ENCODE data around the gene HMGB1. TPM values are rescaled to one million over a fixed set of nuclear protein-coding genes. Genes with fewer than 3 reads are reported as not detected.

The HMGB1 gene
- total RNA-seq, 3 donors from 2014 or later (not counting 1 experiment from before 2014, with no cell fraction given): 397 to 449 (median 409) TPM

GRCh38 chr13:30509254-30510050, 43.7 kb upstream of the HMGB1 start:
- no peaks in the 10 kb centered on the region for H3K36me3 Mint-ChIP-seq
- H3K27me3 ChIP-seq (ENCODE audit: control insufficient read depth, insufficient read depth, low read length): no peaks in the 10 kb centered on the region

GRCh38 chr13:30504081-30504480, 38.3 kb upstream of the HMGB1 start:
- Histone ChIP-seq H3K9me3 (ENCODE audit: control insufficient read depth, insufficient read depth, low read length) (no peaks in the 10 kb centered on the region), H3K27ac (ENCODE audit: low read length) (no peak overlapping the region), H3K27me3 (ENCODE audit: control insufficient read depth, insufficient read depth, low read length) (no peaks in the 10 kb centered on the region), H3K4me1 (ENCODE audit: control insufficient read depth, insufficient read depth, low read length) (no peaks in the 10 kb centered on the region), H3K36me3 (ENCODE audit: control insufficient read depth, insufficient read depth, low read length) (no peaks in the 10 kb centered on the region), H3K4me3 (ENCODE audit: low read length) (no peak overlapping the region)
- WGBS (ENCODE audit: insufficient coverage): no CpG with 5 or more reads among the region's 1 CpG
- peaks cover 0 to 5% of the 10 kb centered on the region in 2 donors for H3K4me1 Mint-ChIP-seq
- no peak for TF ChIP-seq CTCF (IDR thresholded peaks at IDR 0.05)
- no peak overlapping the region for H3K4me3 Mint-ChIP-seq
- H3K36me3 Mint-ChIP-seq: no peaks in the 10 kb centered on the region
- H3K9me3 Mint-ChIP-seq: no peaks in the 10 kb centered on the region
- no peaks in the 10 kb centered on the region for H3K27me3 Mint-ChIP-seq (ENCODE audit: low read depth in 2 of 2)
- DNase-seq (no peak), ATAC-seq (peak in 1 of 3 donors; percentile 56)
- H3K27ac Mint-ChIP-seq: no peak overlapping the region
- intact Hi-C loops (cut with micrococcal nuclease): no loop called here

More at GRCh38 chr13:30509254-30510050, 43.7 kb upstream of the HMGB1 start:
- intact Hi-C loops (cut with micrococcal nuclease): no loop called here
- no peaks in the 10 kb centered on the region for H3K9me3 ChIP-seq (ENCODE audit: control insufficient read depth, insufficient read depth, low read length)
- Mint-ChIP-seq H3K9me3 (no peaks in the 10 kb centered on the region), H3K27ac (no peak overlapping the region), H3K4me1 (no peaks in the 10 kb centered on the region), H3K4me3 (no peak overlapping the region), H3K27me3 (ENCODE audit: low read depth in 2 of 2) (peaks cover 0 to 6% of the 10 kb centered on the region in 2 donors)
- H3K36me3 ChIP-seq (ENCODE audit: control insufficient read depth, insufficient read depth, low read length): no peaks in the 10 kb centered on the region
- ATAC-seq: peak in 1 of 3 donors; percentile 41
- 89% methylated on average over 7 of the region's 9 CpGs for WGBS (ENCODE audit: insufficient coverage)
- H3K4me3 ChIP-seq (ENCODE audit: low read length): no peak overlapping the region
- H3K4me1 ChIP-seq (ENCODE audit: control insufficient read depth, insufficient read depth, low read length): no peaks in the 10 kb centered on the region
- DNase-seq: no peak
- no peak for TF ChIP-seq CTCF (IDR thresholded peaks at IDR 0.05)
- H3K27ac ChIP-seq (ENCODE audit: low read length): no peak overlapping the region

- no peak for TF ChIP-seq CTCF (IDR thresholded peaks at IDR 0.05)
- no peak for ATAC-seq
- H3K9me3 Mint-ChIP-seq: no peaks in the 10 kb centered on the region
Observed at GRCh38 chr13:30502237-30502636, 36.5 kb upstream of the HMGB1 start.

More at GRCh38 chr13:30502237-30502636, 36.5 kb upstream of the HMGB1 start:
- intact Hi-C loops (cut with micrococcal nuclease): no loop called here
- Histone ChIP-seq H3K9me3 (ENCODE audit: control insufficient read depth, insufficient read depth, low read length) (no peaks in the 10 kb centered on the region), H3K36me3 (ENCODE audit: control insufficient read depth, insufficient read depth, low read length) (no peaks in the 10 kb centered on the region), H3K27me3 (ENCODE audit: control insufficient read depth, insufficient read depth, low read length) (no peaks in the 10 kb centered on the region), H3K4me3 (ENCODE audit: low read length) (no peak overlapping the region), H3K4me1 (ENCODE audit: control insufficient read depth, insufficient read depth, low read length) (no peaks in the 10 kb centered on the region), H3K27ac (ENCODE audit: low read length) (no peak overlapping the region)
- no peaks in the 10 kb centered on the region for H3K27me3 Mint-ChIP-seq (ENCODE audit: low read depth in 2 of 2)
- H3K27ac Mint-ChIP-seq: no peak overlapping the region
- 80% methylated on average over 1 of the region's 2 CpGs for WGBS (ENCODE audit: insufficient coverage)
- H3K36me3 Mint-ChIP-seq: no peaks in the 10 kb centered on the region
- no peak for DNase-seq
- H3K4me3 Mint-ChIP-seq: no peak overlapping the region
- H3K4me1 Mint-ChIP-seq: peaks cover 0 to 5% of the 10 kb centered on the region in 2 donors
